Measurements from ENCODE around the gene PLCL2. TPM values are rescaled to one million over a fixed set of nuclear protein-coding genes. Genes with fewer than 3 reads are reported as not detected.
A peak's percentile ranks its signal among the peaks of the same experiment; 100 is the strongest.

PLCL2 gene
- total and polyA plus RNA-seq, 11 donors = 10.4 to 80.9 (median 53.0) TPM

DNA sequence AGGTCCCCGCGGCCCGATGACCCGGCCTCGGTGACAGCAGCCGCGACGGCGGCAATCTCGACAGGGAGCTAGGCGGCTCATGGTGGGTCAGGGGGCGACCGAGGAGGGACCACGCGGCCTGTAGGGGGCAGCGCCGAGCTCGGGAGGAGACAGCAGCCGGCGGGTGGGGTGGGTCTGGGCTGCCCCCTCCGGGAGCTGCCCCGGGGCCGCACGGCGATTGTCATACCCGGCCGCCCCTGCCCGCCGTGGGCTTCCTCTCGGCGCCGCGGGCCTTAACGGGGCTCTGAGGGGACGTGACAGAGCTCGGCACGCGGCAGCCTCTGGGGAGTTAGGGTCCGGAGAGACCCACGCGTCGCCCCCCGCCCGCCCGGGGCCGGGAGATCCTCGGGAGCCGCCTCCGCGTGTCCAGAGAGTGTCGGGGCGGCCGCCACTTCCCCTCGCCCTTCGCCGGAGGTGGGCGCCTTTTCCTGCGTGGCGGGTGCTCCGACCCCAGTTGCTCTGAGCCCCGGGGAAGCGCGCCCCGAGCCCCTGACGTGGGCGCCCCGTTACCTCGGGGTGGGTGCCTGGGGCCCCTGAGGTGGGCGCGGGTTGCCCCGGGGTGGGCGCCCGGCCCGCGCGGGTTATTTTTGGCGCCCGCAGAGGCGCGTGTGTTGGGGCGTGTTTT is 539 bp upstream of the PLCL2 start:
- H3K27ac ChIP-seq = peak overlapping the region; percentile 91 to 99 (median 96)
- peak overlapping the region; percentile 78 to 93 (median 91) for H3K4me3 ChIP-seq
- intact Hi-C loops (cut with DNase I) = loop anchor here in 9 of 10 donors (1.0 to 10.0 kb wide), 15 partner anchors 47 to 351 kb away; partner anchors contain the start of gene DAZL (in 2 of the 9)
- H3K36me3 ChIP-seq = no peaks in the 10 kb centered on the region
- peaks cover 0 to 59% (median 32%) of the 10 kb centered on the region in 12 donors for H3K4me1 ChIP-seq
- DNase-seq = peak; percentile 76 to 90 (median 80)
- no peaks in the 10 kb centered on the region for H3K9me3 ChIP-seq
- H3K27me3 ChIP-seq = no peaks in the 10 kb centered on the region
- peak; percentile 53 to 77 (median 74) for ATAC-seq
- 1 to 3% (median 2%) methylated on average over 37 to 81 of the region's 81 CpGs for WGBS, 4 donors
- peak in 1 of 2 donors; percentile 14 for TF ChIP-seq POLR2A (IDR thresholded peaks at IDR 0.05)
- TF ChIP-seq, protein P1, sequence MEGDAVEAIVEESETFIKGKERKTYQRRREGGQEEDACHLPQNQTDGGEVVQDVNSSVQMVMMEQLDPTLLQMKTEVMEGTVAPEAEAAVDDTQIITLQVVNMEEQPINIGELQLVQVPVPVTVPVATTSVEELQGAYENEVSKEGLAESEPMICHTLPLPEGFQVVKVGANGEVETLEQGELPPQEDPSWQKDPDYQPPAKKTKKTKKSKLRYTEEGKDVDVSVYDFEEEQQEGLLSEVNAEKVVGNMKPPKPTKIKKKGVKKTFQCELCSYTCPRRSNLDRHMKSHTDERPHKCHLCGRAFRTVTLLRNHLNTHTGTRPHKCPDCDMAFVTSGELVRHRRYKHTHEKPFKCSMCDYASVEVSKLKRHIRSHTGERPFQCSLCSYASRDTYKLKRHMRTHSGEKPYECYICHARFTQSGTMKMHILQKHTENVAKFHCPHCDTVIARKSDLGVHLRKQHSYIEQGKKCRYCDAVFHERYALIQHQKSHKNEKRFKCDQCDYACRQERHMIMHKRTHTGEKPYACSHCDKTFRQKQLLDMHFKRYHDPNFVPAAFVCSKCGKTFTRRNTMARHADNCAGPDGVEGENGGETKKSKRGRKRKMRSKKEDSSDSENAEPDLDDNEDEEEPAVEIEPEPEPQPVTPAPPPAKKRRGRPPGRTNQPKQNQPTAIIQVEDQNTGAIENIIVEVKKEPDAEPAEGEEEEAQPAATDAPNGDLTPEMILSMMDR (IDR thresholded peaks at IDR 0.05) = peak; percentile 53 to 80 (median 72)

DNA sequence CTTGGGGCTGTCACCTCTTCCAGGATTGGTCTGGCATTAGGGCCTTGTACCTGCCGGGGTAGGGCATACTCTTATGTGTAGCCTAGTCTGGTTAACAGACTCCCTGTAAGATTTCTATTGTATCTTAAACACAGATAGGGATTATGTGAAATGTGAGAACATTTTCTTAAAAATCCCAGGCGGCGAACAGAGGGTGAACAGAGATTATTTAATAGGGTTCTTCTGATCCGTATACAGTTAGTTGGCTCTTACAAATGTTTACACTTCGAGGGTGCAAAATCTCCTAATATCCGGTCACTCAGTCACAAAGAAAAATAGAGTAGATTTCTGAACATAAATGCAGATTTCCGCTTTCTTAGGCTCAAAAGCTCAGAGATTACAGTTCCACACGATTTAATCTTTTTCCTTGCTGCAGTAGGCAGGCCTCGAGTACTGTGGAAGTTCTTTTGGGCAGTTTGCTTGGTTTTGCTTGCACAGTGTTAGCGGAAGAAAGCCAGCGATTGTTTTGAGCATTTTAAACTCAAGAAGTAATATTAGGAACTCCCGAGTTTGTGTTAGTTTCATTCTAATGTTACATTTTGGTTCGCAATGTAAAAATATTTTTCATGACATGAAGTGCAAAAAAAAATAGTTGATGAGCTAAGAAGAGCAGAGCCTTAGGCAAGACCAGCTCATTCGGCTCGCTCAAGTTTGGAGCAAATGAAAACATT is 993 bp downstream of the PLCL2 start:
- H3K9me3 ChIP-seq = no peaks in the 10 kb centered on the region
- H3K27me3 ChIP-seq = no peaks in the 10 kb centered on the region
- peaks cover 3 to 73% (median 47%) of the 10 kb centered on the region in 12 donors for H3K4me1 ChIP-seq
- intact Hi-C loops (cut with DNase I) = loop anchor here (2.0 to 10.0 kb wide), 12 partner anchors 121 to 349 kb away; partner anchors contain the start of gene DAZL (in 2 of the 10)
- DNase-seq = no peak
- H3K36me3 ChIP-seq = no peaks in the 10 kb centered on the region
- H3K27ac ChIP-seq = peak overlapping the region; percentile 91 to 99 (median 96)
- ATAC-seq = peak in 2 of 4 donors; percentile 47 to 60
- peak overlapping the region; percentile 78 to 93 (median 91) for H3K4me3 ChIP-seq
- WGBS, 4 donors = 1 to 3% (median 2%) methylated on average over 15 of the region's 15 CpGs
- TF ChIP-seq, protein P1 (IDR thresholded peaks at IDR 0.05) = no peak

DNA sequence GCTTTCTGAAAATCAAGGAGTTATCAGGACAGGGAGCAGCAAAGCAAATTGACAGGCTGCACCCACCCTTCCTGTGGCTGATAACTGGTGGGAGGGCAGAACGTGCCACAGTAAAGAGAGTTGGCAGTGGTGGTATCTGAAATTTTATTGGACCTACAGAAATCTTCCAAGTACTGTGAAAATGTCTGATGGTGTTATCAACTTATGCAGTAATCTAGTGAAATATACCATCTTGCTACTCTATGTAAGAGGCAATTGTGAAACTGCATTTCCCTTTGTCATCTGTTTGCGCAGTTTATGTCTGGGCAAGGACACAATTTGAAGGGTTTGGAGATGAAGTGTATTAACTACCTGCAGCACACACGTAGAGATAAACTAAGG is 1.5 kb downstream of the PLCL2 start:
- H3K27me3 ChIP-seq = no peaks in the 10 kb centered on the region
- H3K36me3 ChIP-seq = no peaks in the 10 kb centered on the region
- DNase-seq = peak in 1 of 5 donors; percentile 21
- H3K4me1 ChIP-seq = peaks cover 3 to 73% (median 51%) of the 10 kb centered on the region in 12 donors
- no peaks in the 10 kb centered on the region for H3K9me3 ChIP-seq
- TF ChIP-seq POLR2A (IDR thresholded peaks at IDR 0.05) = no peak
- TF ChIP-seq, protein P1 (IDR thresholded peaks at IDR 0.05) = no peak
- WGBS, 4 donors = 9 to 15% (median 12%) methylated on average over 3 of the region's 3 CpGs
- intact Hi-C loops (cut with DNase I) = loop anchor here (2.0 to 10.0 kb wide), 10 partner anchors 121 to 349 kb away; partner anchors contain the start of gene DAZL (in 2 of the 10)
- peak overlapping the region; percentile 78 to 93 (median 91) for H3K4me3 ChIP-seq
- peak overlapping the region; percentile 91 to 99 (median 96) for H3K27ac ChIP-seq
- ATAC-seq = no peak

DNA sequence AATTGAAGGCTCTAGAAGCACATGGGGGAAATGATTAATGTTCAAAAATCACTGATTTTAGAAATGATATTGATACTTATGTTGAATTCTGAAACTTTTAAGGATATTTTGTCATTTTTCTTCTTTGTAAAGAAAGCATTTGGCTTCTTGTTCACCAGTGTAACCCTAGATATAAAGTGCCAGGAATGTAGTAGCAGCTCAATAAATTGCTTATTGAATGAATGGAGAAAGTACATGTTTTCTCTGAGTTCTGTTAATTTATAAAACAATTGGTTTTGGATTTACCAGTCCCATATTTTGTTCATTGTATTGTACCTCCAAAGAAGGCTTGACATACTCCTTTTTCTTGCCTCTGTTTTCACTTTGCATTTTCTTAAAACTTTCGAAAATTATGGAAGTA is 2.4 kb downstream of the PLCL2 start:
- Histone ChIP-seq H3K4me1 (peaks cover 3 to 79% (median 55%) of the 10 kb centered on the region in 12 donors), H3K27ac (peak overlapping the region in 11 of 12 donors; percentile 91 to 99 (median 96)), H3K9me3 (no peaks in the 10 kb centered on the region), H3K36me3 (no peaks in the 10 kb centered on the region), H3K4me3 (peak overlapping the region in 8 of 12 donors; percentile 78 to 93 (median 91)), H3K27me3 (no peaks in the 10 kb centered on the region)
- WGBS, 4 donors = 87 to 95% (median 91%) methylated on average over 1 of the region's 1 CpG
- ATAC-seq = no peak
- intact Hi-C loops (cut with DNase I) = loop anchor here (2.0 to 10.0 kb wide), 10 partner anchors 122 to 348 kb away; partner anchors contain the start of gene DAZL (in 2 of the 10)
- no peak for TF ChIP-seq POLR2A (IDR thresholded peaks at IDR 0.05)
- no peak for DNase-seq
